HG03575 (cell line): Measurements from ENCODE around the gene LCN2.

ENCODE experiments used
- ATAC-seq: cut with Tn5 transposase; IDR thresholded peaks from one replicate; pipeline ENCODE4 v1.9.1; 2021; ENCODE audit not compliant: unreplicated experiment, insufficient number of reproducible peaks, low FRiP score; ENCODE audit errors: extremely low read depth

Gene LCN2

GRCh38 chr9:128113526-128114325 lies 35.5 kb upstream of the LCN2 start:
- ATAC-seq: no peak

DNA sequence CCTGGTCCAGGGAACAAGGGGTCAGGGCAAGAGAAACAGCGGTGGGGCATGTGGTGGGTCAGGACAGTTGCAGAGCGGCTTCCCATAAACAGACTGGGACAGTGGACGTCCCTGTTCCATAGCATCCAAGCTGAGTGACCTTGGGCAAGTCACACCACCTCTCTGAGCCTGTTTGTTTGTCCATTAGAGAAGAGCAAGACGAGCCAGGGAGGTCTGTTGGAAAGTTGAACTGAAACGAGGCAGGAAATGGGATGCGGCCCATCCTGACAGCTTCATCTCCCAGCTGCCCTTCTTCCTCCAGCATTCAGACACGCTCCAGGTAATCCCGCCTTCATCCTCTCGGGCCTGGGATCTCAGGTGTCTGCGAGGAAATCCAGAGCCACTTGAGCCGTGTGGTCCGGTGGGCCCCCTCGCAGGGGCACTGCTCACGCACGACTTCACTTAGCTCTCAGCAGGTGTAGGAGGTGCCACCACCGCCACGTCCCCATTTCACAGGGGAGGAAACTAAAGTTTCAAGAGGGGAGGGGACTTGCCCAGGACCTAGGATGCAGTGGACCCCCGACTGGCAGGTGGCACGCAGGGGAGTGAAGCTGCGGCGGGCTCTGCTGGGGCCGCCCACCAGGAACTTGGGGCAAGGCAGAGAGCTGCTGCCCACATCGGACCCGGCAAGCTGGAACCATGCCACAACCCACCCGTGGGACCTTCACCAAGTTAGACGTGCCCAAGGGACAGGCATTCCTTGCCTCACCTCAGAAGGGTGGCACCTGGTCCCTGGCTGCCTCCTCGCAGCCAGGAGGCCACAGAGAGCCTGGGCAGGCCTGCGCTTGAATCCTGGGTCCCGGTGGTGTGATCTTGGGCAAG lies 34.7 kb upstream of the LCN2 start:
- ATAC-seq: no peak

DNA sequence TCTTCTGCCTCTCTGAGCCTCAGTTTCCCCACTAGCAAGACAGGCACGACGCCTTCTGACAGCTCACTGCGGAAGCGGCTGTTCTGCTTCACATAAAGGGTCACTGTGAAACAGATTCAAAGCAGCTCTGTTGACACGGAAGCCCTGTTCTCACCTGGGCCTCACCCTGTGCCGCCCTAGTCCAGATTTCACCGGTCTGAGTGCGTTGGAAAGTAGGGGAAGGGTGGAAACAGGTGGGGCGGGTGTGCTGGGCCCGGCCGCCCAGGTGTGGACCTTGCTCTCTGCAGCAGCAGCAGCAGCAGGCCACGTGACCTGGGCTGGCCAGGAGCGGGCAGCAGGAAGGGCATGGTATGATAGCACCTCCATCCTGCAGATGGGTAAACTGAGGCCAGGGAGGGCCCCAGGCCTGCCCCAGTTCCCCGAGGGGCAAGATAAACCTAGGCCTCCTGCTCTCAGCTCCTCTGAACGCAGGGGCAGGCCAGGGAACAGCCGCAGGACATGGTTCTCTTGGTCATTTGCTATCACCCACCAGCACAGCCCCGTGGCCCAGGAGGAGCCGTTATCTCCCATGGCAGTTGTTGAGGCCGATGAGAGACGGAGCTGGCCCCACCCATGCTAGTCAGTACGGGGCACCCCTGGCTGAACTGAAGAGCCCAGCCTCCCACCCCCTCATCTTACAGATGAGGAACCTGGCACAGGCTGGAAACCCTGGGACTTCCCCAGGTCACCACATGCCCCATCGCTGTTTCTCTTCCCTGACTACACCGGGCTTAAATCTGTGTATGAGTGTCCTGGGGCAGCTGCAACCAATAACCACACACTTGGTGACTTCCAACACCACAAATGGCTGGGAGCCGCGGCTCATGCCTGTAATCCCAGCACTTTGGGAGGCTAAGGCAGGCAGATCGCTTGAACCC lies 33.8 kb upstream of the LCN2 start:
- ATAC-seq: no peak

GRCh38 chr9:128116104-128117083 lies 32.9 kb upstream of the LCN2 start:
- ATAC-seq: no peak

DNA sequence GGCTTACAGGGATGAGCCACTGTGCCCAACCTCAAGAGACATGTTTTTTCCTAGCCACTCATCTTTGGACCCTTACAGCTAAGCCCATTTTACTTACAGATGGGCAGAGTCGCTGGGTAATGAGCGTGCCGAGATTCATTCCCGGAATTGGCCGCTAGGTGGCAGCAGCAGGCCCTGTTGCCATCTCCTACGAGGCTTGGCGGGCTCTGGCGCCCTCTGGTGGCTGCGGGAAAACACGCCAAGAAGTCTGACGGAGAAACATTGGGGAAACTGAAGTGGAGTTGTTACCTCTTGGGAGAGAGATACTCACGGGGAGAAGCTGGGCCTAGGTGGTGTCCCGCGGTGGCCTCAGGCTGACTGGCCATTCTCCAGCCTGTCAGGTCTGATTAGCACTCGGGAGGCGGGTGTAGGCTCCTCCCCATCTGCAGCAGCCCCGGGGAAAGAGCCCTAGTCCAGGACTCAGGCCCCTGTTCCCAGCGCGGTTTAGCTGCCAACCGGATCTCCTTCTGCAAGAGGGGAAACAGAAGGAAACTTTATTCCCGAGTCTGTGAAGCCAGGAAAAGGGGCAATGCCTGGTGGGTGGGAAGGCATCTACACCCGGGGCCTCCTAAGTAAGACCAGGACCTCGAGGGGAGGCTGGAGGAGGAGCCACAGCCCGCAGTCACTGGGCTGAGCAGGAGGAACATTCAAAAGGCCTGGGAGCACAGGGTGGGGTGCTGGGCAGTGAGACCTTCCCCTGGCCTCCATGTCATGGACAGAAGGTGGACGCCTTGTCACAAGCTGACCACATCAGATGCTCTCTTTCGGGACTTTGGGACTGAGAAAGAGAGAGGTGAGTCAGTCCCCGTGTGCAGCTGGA lies 31.4 kb upstream of the LCN2 start:
- ATAC-seq: no peak

DNA sequence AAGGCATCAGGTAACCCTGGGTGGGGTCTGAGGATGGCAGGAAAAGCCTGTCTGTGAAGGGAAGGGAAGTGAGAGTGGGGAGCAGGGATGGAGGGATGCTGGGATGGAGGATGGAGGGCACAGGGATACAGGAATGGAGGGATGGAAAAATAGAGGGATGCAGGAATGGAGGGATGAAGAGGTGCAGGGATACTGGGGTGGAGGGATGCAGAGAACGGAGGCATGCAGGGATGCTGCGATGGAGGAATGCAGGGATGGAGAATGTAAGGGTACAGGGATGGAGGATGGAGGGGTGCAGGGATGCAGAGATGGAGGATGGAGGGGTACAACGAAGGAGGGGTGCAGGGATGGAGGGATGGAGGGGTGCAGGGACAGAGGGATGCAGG lies 30.8 kb upstream of the LCN2 start:
- ATAC-seq: no peak

DNA sequence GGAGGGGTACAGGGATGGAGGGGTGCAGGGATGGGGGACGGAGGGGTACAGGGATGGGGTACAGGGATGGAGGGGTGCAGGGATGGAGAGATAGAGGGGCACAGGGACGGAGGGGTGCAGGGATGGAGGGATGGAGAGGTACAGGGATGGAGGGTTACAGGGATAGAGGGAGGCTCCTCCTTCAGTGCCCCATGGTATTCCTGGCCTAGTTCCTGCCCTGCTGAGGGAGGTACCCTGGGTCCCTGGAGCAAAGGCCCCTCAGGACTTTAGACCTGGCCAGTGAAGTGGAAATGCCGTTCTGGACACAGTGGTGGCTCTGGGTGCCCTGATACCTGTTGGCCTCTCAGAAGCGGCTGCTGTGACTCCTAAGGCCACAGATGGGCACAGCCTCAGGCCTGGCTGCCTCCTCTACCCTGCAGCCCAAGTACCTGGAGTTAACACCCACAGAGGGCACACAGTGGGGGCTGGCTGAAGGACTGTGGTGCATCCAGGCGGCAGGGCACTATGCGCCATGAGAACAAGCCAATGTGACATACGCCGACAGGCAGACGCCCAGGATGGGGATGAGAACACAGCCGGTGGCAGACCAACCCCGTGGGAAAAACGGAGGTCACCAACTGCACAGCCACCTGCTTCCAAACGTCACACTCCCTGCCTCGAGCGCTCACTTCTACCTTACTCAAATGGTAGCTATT lies 30.1 kb upstream of the LCN2 start:
- no peak for ATAC-seq

DNA sequence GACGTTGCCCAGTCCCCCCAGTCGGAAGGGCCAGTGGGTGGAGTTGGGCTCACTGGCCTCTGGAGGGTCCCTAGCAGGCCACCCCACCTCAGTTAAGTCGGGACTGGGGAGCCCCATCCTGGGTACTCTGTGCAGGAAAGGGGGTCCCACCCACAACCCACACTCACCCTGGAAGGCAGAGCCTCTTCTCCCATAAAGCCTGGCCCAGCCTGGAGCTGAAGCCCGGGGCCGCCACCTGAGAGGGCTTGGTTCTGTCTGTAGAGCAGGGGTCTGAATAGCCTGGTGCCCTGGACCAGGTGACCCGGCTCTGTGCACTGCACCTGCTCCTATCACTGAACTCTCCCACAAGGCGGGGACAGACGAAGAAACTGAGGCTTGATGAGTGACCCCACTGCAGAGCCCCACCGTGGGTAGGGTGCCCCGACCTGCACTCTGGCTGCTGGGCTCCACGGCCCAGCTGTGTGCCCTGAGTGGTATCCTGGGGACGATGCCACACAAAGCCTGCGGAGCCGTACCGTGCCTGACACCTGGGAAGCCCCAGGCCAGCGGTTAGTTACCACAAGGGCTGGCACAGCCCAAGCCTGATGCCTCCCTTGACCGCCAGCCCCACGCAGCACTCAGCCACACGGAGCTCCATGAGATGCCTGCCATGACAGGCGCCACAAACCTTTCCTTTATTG lies 29.1 kb upstream of the LCN2 start:
- no peak for ATAC-seq

- no peak for ATAC-seq
These were observed 28.4 kb upstream of the LCN2 start for GRCh38 chr9:128120741-128121465.

DNA sequence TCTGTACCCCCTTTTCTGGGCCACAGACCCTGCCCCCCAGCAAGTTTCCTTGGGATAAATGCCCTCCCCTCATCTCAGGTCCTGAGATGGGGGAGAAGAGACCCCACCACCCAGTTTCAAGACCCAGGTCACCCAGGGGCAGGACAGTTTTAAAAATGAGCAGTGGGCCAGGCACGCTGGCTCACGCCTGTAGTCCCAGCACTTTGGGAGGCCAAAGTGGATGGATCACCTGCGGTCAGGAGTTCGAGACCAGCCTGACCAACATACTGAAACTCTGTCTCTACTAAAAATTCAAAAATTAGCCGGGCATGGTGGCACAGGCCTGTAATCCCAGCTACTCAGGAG lies 27.8 kb upstream of the LCN2 start:
- no peak for ATAC-seq

DNA sequence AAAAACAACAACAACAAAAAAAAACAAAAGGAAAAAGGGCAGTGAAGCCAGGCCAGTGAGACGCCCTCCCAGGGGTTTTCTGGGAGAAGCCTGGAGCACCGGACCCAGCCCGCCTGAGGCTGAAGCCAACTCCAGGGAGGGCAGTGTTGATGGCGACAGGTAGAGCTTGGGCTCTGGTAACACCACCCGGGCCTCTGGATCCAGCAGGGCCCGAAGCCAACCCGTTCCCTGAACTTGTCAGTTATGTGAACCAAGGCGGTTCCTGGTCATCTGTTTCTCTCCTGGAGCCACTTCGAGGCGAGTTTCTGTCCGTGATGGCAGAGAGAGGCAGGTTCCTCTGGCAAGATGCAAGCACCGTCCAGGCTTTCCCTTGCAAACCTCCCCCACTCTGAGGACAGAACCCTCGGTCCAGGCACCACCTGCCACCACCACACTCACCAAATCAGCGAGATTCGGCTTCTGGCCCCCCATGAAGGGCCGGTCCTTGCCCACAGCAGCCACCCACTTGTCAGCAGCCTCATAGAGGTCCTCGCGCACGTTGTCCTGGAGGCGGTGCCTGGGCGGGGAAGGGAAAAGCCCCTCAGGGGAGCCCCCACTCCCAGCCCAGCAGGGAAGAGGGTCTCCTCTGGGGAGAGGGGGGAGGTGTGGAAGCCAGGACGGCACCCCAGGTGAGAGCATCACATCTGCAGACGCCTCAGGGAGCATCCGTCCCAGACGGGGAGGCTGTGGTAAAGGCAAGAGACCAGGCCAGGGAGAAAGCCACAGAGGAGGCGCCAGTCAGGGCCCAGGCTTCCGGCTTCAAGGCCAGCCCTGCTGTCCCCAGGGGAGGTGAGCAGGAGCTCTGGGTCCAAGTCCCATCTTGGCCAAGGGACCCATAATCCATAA lies 27.1 kb upstream of the LCN2 start:
- ATAC-seq: no peak

- ATAC-seq: no peak
These were observed 26.5 kb upstream of the LCN2 start for GRCh38 chr9:128122809-128123175.

DNA sequence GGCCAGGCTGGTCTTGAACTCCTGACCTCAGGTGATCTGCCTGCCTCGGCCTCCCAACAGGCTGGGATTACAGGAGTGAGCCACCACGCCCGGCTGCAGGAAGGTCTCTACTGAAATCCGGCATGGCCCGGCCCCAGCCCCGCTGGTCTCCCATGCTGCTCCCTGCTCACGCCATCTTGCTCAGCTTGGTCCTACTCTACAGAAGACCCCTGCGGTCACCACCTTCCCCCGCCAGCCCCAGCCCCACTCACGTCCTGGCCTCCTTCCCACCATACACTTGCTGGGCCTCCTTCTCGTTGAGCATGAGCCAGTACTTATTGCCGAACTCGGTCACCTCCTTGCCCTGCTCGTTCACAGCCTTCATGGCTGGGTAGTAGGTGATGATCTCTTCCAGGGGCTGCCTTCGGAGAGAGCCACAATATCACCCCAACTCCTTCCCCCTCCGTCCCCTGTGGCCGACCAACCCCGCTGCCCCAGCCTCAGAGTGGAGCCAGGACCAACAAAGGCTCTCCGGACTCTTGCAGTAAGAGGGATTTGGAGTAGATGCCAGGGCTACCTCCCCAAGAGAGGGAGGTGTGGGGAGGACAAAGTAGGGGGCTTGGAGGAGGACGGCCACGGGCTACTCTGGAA lies 25.7 kb upstream of the LCN2 start:
- no peak for ATAC-seq

- ATAC-seq: no peak
These were observed 24.8 kb upstream of the LCN2 start for GRCh38 chr9:128124451-128124850.
